AG04450 (cell line): Measurements from ENCODE around the gene RASSF1. TPM values are rescaled to one million over a fixed set of nuclear protein-coding genes. Genes with fewer than 3 reads are reported as not detected.

Experiments
- CTCF ChIA-PET: fragments of 300-600, 350-600 bp; formaldehyde crosslinking; extraction: SDS; loops from one replicate; lab custom pipeline; 2022; ENCODE audit warnings: antibody characterized with exemption, inconsistent platforms; lab: Charles Lee
- POLR2A ChIA-PET: fragments of 350-600 bp; formaldehyde crosslinking; extraction: SDS; loops from one replicate; lab custom pipeline; 2021; ENCODE audit warnings: antibody characterized with exemption, inconsistent platforms; lab: Yijun Ruan, JAX
- DNase-seq: peaks from one replicate; pipeline ENCODE4 v3.0.0-alpha.2; 2011; ENCODE audit warnings: low read depth, low spot score
- H3K27ac ChIP-seq: one replicate; pipeline ENCODE4 v1.5.1; 2012; ENCODE audit warnings: low read depth, low read length, control low read depth
- H3K27me3 ChIP-seq: one replicate; pipeline ENCODE4 v1.6.0; 2012; ENCODE audit warnings: low read length; ENCODE audit not compliant: control insufficient read depth, insufficient read depth
- H3K4me3 ChIP-seq: 2 replicates; pipeline ENCODE4 v1.5.1; 2011; ENCODE audit warnings: mild to moderate bottlenecking, low read depth, low read length, control low read depth
- H3K9me3 ChIP-seq: 2 replicates; pipeline ENCODE4 v1.5.1; 2012; ENCODE audit warnings: low read length; ENCODE audit not compliant: control insufficient read depth, insufficient read depth
- CTCF ChIP-seq: IDR thresholded peaks from 2 replicates; pipeline ENCODE4 v1.5.1; 2011; ENCODE audit warnings: low read depth, low read length, control low read depth, inconsistent platforms
- polyA plus RNA-seq: library from polyadenylated mRNA; depleted of rRNA; stranded (reverse); fragments of >200 nt; gene quantifications from 2 replicates; pipeline ENCODE4 v1.2.3, GENCODE V29; 2011

RASSF1 gene
- polyA plus RNA-seq, 1 experiment = 25.1 TPM

GRCh38 chr3:50353245-50354004, 12.8 kb upstream of the RASSF1 start:
- no peak for TF ChIP-seq CTCF
- ChIA-PET POLR2A (no interaction called here), CTCF (interaction anchor here (0.8 to 1.8 kb wide), 4 partner anchors 8 to 196 kb away, joined by 3 to 5 read pairs (median 4); no protein-coding TSS in a partner anchor)
- no peaks in the 10 kb centered on the region; the same call in 1 of the 2 replicates for H3K9me3 ChIP-seq
- no peak overlapping the region for H3K4me3 ChIP-seq
- DNase-seq = no peak
- no peaks in the 10 kb centered on the region for H3K27me3 ChIP-seq
- no peak overlapping the region for H3K27ac ChIP-seq

GRCh38 chr3:50352781-50353180, 12.1 kb upstream of the RASSF1 start:
- Histone ChIP-seq H3K9me3 (no peaks in the 10 kb centered on the region), H3K27ac (no peak overlapping the region), H3K27me3 (no peaks in the 10 kb centered on the region), H3K4me3 (no peak overlapping the region)
- DNase-seq = no peak
- CTCF ChIA-PET = interaction anchor here (0.8 to 1.8 kb wide), 4 partner anchors 8 to 1037 kb away, joined by 3 to 11 read pairs (median 4); no protein-coding TSS in a partner anchor
- peak; percentile 34; the same call in 1 of the 2 replicates for TF ChIP-seq CTCF
- POLR2A ChIA-PET = no interaction called here

DNA sequence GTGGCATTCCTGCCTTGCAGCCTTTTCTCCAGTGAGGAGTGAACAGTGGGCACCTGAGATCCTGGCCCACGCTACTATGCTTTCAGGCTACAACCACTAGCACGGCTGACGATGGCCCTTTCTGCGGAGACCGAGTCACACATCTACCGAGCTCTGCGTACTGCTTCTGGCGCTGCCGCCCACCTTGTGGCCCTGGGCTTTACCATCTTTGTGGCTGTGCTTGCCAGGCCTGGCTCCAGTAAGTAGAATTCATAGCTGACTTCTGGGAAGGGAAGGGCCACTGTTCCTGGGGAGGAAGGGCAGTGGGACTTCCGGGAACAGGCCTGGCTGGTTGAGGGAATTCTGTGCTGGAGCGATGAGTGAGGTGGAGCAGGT, 10.7 kb upstream of the RASSF1 start:
- no peak for TF ChIP-seq CTCF
- Histone ChIP-seq H3K27ac (no peak overlapping the region), H3K9me3 (no peaks in the 10 kb centered on the region), H3K27me3 (no peaks in the 10 kb centered on the region), H3K4me3 (peak overlapping the region; percentile 97)
- POLR2A ChIA-PET = interaction anchor here (1.4 to 1.8 kb wide), 2 partner anchors 23 to 52 kb away, joined by 3 to 5 read pairs; partner anchors contain the start of genes HYAL3, NAA80 and TUSC2
- no peak for DNase-seq
- CTCF ChIA-PET = interaction anchor here (6.6 to 6.7 kb wide), 2 partner anchors 192 to 199 kb away, joined by 53 to 76 read pairs; no protein-coding TSS in a partner anchor

- peak within 1 kb of the TSS; percentile 97 for H3K4me3 ChIP-seq
- DNase-seq = peak; percentile 72
- POLR2A ChIA-PET = interaction anchor here (0.8 to 1.8 kb wide), 6 partner anchors 9 to 218 kb away, joined by 3 to 11 read pairs (median 5); partner anchors contain the start of genes HYAL3, NAA80, RASSF1 and TMEM115
- no peaks in the 10 kb centered on the region for H3K27me3 ChIP-seq
- H3K27ac ChIP-seq = peak within 1 kb of the TSS; percentile 80
- CTCF ChIA-PET = interaction anchor here (1.0 to 6.7 kb wide), 4 partner anchors 192 to 264 kb away, joined by 3 to 76 read pairs (median 29); no protein-coding TSS in a partner anchor
- no peak for TF ChIP-seq CTCF
- H3K9me3 ChIP-seq = no peaks in the 10 kb centered on the region
These were observed 10.1 kb upstream of the RASSF1 start, which contains the start of the genes CYB561D2 and NPRL2 for GRCh38 chr3:50350527-50351322. Gene CYB561D2 (plus strand): TSS chr3:50350862. CDS start chr3:50351434, 572 bp downstream. Gene NPRL2 (minus strand): TSS chr3:50350775. CDS start chr3:50350652, 123 bp downstream.
